ENCODE results near the gene POLR3F.

The POLR3F gene

GRCh38 chr20:18466894-18467730, at the start of gene POLR3F, which contains the start of gene DZANK1:
TSS of gene POLR3F (plus strand) at chr20:18467390. CDS start at chr20:18467507, 117 bp downstream.
TSS of gene DZANK1 (minus strand) at chr20:18467030. CDS start at chr20:18465358, 1,672 bp downstream.
- DNase-seq (ENCODE audit: low read depth in 2 of 2) = peak; percentile 97
- H3K4me3 ChIP-seq (replicated peaks in 1 of 2; ENCODE audit: low read depth in 2 of 2, low read length in 2 of 2) = peak within 1 kb of the TSS; percentile 93 to 96
- no peak for TF ChIP-seq CTCF (IDR thresholded peaks at IDR 0.05; ENCODE audit: low read depth, low read length)

- no peak for DNase-seq (ENCODE audit: low read depth in 2 of 2)
- H3K4me3 ChIP-seq (replicated peaks in 1 of 2; ENCODE audit: low read depth in 2 of 2, low read length in 2 of 2) = no peak overlapping the region
- no peak for TF ChIP-seq CTCF (IDR thresholded peaks at IDR 0.05; ENCODE audit: low read depth, low read length)
Observed at GRCh38 chr20:18421608-18422007, 45.6 kb upstream of the POLR3F start.

GRCh38 chr20:18427214-18427613, 40.0 kb upstream of the POLR3F start:
- no peak for DNase-seq (ENCODE audit: low read depth in 2 of 2)
- no peak for TF ChIP-seq CTCF (IDR thresholded peaks at IDR 0.05; ENCODE audit: low read depth, low read length)
- no peak overlapping the region for H3K4me3 ChIP-seq (replicated peaks in 1 of 2; ENCODE audit: low read depth in 2 of 2, low read length in 2 of 2)

- H3K4me3 ChIP-seq (replicated peaks in 1 of 2; ENCODE audit: low read depth in 2 of 2, low read length in 2 of 2) = no peak overlapping the region
- no peak for TF ChIP-seq CTCF (IDR thresholded peaks at IDR 0.05; ENCODE audit: low read depth, low read length)
- DNase-seq (ENCODE audit: low read depth in 2 of 2) = peak; percentile 48 to 80
Observed at GRCh38 chr20:18428490-18429173, 38.6 kb upstream of the POLR3F start.

GRCh38 chr20:18430172-18430826, 36.9 kb upstream of the POLR3F start:
- TF ChIP-seq CTCF (IDR thresholded peaks at IDR 0.05; ENCODE audit: low read depth, low read length) = no peak
- no peak overlapping the region for H3K4me3 ChIP-seq (replicated peaks in 1 of 2; ENCODE audit: low read depth in 2 of 2, low read length in 2 of 2)
- no peak for DNase-seq (ENCODE audit: low read depth in 2 of 2)

GRCh38 chr20:18431206-18431605, 36.0 kb upstream of the POLR3F start:
- no peak overlapping the region for H3K4me3 ChIP-seq (replicated peaks in 1 of 2; ENCODE audit: low read depth in 2 of 2, low read length in 2 of 2)
- TF ChIP-seq CTCF (IDR thresholded peaks at IDR 0.05; ENCODE audit: low read depth, low read length) = no peak
- DNase-seq (ENCODE audit: low read depth in 2 of 2) = peak in 1 of 2 donors; percentile 5
